GM21529 (cell line): ENCODE data around the gene SEC14L5.

Source experiments
- ATAC-seq: cut with Tn5 transposase; IDR thresholded peaks from one replicate; pipeline ENCODE4 v1.9.1; 2021; ENCODE audit not compliant: unreplicated experiment

Gene SEC14L5

DNA sequence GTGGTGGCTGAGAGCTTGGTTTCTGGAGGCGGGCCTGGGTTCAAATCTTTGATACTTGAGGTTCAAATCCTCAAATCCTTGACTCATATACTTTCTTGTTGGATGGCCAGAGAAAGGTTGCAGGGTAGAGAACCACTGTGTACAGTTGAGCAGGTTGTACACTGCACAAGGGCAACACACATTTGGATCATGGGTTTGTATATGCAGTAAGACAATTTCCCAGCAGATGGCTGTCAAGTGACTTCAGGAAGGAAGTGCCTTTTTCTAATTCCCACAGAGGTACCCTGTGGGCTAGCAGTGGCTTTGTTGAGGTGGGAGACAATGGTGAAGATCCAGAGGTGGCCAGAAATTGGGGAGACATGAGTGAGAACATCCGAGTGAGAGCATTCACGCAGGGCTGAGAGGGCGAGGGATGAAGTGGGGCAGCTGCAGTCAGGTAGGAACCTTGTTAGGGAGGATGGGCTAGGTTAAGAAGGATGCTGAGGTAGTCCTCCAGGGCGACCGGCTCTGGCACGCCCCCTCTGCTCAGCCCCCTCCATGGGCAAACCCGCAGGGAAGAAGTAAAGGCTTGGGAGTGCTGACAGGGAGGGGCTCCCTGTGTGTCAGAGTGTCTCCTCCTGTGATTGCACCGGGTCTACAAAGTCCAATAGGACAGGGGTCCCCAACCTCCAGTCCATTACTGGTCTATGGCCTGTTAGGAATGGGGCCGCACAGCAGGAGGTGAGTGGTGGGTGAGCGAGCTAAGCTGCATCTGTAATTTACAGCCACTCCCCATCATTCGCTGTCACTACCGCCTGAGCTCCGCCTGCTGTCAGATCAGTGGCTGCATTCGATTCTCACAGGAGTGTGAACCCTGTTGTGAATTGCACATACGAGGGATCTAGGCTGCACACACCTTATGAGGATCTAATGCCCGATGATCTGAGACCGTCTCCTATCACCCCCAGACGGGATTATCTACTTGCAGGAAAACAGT is 104.9 kb downstream of the SEC14L5 start:
- no peak for ATAC-seq

DNA sequence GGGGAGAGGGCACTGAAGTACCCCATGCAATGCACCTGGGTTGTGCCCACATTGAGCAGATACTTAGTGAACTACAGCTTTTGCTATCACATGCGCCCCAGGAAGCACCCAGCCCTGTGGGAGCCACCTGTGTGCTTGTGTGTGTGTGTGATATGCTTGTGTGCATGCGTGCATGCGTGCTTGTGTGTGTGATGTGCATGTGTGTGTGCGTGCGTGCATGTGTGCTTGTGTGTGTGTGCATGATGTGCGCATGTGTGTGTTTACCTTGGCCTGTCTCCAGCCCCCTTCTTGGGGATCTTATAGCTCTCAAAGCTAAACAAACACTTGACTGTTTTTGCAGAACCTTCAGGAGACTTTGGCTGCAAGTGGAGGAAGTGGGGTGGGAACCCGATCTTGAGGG is 106.8 kb downstream of the SEC14L5 start:
- ATAC-seq: no peak

DNA sequence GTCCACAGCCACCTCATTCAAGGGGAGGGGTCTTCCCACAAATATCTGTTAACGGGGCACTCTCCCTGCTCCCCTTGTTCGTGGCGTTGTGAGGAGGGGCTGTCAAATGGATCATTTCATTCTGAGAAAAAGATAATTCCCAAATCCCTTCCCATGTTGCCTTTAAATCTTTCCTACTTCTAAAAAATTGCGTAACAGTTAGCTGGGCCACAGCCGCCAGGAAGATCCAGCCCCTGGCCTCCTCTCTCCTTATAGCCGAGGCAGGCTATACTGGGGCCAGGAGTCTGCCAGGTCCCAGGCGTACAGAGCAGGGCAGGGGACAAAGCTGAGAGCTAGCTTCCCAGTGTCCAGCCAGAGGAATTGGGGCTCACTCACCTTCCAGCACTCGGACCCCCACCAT is 107.2 kb downstream of the SEC14L5 start:
- ATAC-seq: no peak

DNA sequence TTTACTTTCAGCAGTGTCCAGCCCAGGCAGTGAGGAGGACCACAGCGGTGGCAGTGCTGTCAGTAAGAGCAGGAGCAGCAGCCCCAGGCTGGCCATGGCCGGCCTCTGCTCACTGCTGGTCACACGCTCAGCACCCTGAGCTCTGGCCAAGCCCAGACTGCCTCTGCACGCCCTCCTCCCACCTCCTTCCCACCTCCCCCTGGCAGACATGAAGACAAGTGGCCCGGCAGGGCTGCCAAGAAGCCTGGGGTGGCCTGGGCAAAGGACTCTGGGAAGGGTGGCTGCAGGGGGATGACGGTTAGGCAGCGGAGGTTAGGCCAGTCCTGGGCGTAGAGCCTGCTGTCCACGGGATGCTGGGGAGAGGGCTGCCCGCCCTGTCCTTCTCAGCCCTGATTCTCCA is 107.7 kb downstream of the SEC14L5 start, which contains the start of gene C16orf89:
Gene C16orf89, minus strand, starts transcription at position 144 of the 400 bp plus-strand sequence. Its CDS starts 48 bp downstream, at position 96.
- no peak for ATAC-seq

DNA sequence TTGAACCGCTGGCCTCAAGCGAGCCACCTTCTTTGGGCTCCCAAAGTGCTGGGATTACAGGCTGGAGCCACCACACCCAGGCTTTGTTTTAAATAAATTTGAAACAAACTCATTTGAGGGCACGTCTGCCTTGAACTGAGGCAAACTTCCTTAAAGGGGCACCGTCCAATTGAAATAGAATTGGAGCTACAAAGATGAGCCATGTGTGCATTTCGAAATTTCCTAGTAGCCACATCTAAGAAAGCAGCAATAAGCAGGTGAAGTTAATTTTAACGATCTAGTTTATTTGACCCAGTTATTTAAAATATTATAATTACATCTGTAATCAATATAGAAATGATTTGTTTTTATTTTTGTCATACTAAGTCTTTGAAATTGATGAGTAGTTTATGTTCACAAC is 108.4 kb downstream of the SEC14L5 start:
- ATAC-seq: no peak
